AG08395 (cell line): ENCODE data around the gene ST8SIA6.
A peak's percentile ranks its signal among the peaks of the same experiment; 100 is the strongest.
"Not testable (repeated sequence)": the region's sequence is repeated elsewhere in the genome, so short reads cannot be mapped to it uniquely, and the experiment has no call there.

ENCODE experiments used
- DNase-seq: peaks from one replicate; pipeline ENCODE4 v3.0.0; 2012; ENCODE audit warnings: mixed read lengths, low spot score

Gene ST8SIA6, protein sequence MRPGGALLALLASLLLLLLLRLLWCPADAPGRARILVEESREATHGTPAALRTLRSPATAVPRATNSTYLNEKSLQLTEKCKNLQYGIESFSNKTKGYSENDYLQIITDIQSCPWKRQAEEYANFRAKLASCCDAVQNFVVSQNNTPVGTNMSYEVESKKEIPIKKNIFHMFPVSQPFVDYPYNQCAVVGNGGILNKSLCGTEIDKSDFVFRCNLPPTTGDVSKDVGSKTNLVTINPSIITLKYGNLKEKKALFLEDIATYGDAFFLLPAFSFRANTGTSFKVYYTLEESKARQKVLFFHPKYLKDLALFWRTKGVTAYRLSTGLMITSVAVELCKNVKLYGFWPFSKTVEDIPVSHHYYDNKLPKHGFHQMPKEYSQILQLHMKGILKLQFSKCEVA

DNA sequence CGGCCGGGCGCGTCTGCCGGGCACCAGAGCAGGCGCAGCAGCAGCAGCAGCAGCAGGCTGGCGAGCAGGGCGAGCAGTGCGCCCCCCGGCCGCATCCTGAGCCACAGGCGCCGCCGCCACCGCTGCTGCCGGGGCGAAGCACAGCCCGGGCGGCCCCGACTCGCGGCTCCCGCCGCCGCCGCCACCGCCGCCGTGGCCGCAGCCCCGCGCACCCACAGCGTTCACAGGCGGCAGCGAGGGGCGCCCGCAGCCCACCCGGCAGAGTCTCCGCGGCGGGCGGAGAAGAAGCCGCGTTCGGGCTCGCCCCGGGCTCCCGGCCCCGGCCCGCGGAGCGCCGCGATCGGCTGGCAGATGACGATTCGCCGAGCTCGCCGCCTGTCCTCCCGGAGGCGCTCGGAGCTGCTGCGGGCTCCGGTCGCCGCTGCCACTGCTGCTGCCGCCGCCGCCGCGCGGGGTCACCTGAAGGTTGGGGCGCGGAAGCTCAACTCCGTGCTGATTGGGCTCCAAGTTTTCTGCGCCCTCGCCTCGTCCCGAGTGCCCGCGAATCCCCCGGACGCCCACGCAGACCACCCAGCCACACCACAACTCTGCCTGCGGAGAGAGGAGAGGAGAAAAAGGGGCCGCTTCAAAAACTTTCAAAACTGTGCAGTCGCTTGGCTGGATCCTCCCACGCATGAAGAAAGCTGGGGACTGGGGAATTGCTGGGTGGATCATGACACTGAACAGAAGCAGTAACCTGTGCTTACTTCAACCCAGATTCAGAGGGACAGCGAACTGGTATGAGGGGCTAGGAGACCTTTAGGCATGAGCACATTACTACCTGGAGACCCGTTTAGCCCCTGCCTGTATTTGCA is at the start of gene ST8SIA6:
TSS of gene ST8SIA6 (minus strand) at position 435 of the 854 bp plus-strand sequence. CDS start at position 95, 340 bp downstream.
- DNase-seq, result peak; percentile 79

- DNase-seq, result no peak
Observed at GRCh38 chr10:17503795-17504194, 49.4 kb upstream of the ST8SIA6 start.

DNA sequence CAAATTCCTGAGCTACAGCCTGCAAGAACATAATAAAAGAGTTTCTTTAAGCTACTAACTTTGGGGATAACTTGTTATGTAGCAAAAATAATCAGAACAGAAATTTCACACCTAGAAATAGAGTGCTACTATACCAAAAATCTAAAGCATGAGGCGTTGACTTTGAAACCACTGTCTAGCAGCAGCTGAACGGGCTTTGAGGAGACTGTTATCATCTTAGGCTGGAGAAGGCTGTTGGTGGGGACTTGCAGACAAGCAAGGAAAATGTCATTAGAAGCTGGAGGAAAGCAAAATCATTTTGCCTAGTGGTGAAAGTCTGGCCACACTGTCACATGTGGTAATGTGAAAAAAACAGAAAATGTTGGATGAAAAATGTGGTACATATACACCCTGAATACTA is 48.4 kb upstream of the ST8SIA6 start:
- no peak for DNase-seq

DNA sequence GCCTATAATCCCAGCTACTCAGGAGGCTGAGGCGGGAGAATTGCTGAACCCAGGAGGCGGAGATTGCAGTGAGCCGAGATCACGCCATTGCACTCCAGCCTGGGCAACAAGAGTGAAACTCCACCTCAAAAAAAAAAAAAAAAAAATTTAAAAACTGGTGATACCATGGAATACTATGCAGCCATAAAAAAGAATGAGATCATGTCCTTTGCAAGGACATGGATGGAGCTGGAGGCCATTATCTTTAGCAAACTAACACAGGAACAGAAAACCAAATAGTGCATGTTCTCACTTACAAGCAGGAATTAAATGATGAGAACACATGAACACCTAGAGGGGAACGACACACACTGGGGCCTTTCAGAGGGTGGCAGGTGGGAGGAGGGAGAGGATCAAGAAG is 44.6 kb upstream of the ST8SIA6 start:
- DNase-seq, result not testable (repeated sequence)

DNA sequence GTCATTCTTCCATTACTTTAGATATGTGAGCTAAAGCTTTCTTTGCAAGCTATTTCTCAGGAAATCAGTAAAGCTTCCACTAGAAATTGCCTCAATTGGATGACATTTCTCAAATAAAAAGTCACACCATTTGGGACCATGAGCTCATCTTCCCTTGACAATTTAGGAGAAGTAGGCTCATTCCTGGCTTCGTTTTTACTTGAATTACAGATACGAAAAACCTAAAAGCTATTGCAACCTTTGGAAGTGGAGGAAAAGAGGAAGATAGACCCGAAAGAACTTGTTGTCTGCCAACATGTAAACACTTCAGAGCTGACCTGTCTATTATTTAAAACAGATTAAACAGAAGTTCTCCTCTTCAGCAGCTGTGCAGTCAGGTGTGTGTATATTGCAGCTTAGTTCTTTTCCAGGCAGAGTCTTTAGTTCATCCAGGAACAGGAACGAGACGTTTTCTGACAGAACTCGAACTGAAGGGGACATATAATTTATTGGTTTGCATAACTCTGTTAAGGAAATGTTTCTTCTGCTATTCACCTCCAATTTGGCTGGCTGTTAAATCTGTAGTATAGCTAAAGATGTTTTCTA is 43.1 kb upstream of the ST8SIA6 start:
- no peak for DNase-seq

DNA sequence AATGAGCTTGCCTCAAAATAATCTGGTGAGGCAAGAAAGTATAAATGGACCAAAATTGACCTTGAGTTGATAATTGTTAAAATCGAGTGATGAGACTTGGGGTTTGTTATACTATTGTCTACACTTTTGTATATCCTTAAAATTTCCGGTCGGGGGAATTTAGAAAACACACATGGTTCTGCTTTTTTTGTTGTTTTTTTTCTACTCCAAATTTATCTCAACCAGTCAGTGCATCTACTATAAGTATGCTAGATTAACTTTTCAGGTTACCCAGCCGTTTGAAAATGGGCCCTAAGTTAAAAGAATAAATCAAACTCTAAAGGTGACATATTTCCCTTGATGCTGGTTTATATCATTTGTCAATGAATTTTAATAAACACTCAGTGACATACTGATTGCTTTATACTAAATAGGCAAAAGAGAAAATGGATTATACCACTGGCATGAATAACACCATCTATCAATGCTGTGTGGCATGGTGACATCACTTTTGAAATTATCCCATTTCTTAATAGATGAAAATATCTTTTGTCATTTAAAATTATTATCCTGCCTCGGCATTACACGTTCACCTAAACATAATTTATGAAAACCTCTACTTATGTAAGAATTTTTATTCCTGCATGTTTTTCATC is 40.3 kb upstream of the ST8SIA6 start:
- no peak for DNase-seq

DNA sequence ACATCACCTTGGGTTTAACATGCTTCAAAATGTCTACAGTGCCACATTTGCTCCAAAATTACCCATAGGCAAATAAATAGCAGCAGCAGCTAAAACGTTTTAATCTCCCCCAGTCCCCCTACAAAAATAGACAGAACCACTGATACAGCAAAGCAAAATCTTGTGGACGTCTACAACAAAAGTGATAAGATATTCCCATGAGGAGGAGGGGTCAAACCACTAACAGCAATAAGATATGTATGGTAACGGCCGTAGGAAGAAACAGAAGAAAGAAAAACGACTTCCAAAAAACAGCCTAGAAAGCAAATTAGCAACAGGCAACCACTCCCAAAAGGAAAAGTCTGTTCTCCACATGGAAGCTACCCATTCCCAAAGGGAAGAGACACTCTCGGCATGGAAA is 34.5 kb upstream of the ST8SIA6 start:
- no peak for DNase-seq

DNA sequence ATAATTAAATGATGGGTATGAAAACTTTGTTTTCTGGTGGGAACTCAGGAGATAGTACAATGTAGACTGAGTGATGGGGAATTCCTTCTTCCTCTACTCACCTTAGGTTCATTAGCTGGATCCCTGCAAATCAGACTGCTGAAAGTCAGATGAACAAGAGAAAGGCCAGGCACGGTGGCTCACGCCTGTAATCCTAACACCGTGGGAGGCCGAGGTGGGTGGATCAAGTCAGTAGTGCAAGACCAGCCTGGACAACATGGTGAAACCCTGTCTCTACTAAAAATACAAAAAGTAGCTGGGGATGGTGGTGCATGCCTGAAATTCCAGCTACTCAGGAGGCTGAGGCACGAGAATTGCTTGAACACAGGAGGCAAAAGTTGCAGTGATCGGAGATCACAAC is 28.7 kb upstream of the ST8SIA6 start:
- no peak for DNase-seq

GRCh38 chr10:17479822-17480221 is 25.4 kb upstream of the ST8SIA6 start:
- DNase-seq, result no peak

GRCh38 chr10:17479015-17479615 is 24.7 kb upstream of the ST8SIA6 start:
- DNase-seq, result peak; percentile 35

DNA sequence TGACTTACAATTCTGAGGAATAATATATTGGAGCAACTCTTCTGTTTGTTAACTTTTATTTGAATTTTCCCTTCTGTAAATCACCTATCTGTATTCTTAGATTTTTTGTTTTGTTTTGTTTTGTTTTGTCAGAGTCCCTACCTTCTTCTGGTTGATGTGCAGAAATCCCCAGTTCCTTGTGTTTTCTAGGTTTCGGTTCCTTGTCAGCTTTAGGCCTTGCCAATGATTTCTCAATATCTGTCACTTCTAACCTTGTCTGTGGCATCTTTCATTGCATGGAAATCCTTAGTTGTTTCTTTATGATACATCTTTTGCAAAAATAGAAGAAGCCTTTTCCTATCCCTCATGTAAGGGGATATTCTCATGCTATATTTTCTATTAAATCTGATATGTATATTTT is 21.7 kb upstream of the ST8SIA6 start:
- DNase-seq, result no peak

GRCh38 chr10:17475661-17476060 is 21.3 kb upstream of the ST8SIA6 start:
- DNase-seq, result no peak

DNA sequence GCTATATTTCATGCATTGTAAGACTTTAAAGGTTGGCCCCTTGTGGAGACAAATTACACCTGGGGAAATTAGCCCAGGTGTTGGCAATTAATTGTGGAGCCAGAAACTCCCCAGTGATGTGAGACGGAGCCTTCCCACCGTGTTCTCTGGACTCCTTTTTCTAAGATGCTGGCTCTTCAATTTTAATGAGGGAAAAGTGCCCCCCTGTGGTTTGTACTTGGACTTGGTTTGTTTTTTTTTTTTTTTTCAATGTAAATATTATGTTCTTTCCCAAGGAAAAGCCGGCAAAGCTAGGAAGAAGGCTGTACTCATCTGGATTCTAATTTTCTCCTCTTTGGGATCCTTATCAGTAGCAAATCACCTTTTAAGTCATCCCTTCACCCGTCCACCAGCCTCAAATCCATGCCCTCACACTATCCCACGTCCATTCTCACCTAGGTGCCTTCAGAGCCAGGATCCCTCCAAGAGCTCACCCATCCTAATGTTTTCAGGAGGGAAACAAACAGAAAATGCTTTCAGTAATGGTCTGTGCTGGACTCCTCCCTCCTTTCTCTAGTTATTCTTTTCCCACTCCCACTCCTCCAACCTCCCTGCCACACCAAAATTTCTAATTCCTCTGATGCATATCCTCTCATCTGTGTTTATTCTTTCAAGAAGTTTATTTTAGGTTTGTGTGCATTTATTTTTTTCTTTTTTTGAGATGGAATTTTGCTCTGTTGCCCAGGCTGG is 20.4 kb upstream of the ST8SIA6 start:
- no peak for DNase-seq

DNA sequence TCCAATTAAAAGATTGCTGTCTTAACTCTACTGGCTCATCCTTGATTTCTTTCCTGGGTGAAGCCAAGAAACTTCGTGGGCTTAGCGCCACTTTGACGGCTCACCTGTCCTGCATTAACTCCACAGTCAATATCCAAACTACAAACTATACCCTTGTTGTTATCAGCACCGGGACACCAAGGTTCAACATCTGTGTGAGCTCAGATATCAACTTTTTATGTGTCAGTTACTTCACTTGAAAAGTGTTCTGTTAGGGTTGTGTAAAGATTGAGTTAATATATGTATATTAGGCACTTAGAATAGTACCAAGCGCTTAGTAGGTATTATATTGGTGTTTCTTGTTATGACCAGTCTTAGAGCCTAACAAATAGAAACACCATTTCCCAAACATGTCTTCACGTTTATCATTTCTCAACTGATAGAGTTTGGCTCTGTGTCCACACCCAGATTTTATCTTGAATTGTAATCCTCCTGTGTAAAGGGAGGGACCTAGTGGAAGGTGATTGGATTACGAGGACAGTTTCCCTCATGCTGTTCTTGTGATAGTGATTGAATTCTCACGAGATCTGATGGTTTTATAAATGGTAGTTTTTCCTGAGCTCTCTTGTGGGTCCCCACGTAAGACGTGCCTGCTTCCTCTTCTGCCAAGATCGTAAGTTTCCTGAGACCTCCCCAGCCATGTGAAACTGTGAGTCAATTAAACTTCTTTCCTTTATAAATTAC is 19.0 kb upstream of the ST8SIA6 start:
- DNase-seq, result no peak

- no peak for DNase-seq
Observed at GRCh38 chr10:17472481-17473227, 18.3 kb upstream of the ST8SIA6 start.

DNA sequence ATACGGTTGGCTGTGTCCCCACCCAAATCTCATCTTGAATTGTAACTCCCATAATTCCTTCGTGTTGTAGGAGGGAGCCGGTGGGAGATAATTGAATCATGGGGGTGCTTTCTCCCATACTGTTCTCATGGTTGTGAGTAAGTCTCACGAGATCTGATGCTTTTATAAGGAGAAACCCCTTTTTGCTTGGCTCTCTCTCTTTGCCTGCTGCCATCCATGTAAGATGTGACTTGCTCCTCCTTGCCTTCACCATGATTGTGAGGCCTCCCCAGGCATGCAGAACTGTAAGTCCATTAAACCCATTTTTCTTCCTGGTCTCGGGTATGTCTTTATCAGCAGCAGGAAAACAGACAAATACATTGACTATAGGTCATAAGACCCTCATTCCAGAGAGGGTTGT is 15.9 kb upstream of the ST8SIA6 start:
- DNase-seq, result no peak

DNA sequence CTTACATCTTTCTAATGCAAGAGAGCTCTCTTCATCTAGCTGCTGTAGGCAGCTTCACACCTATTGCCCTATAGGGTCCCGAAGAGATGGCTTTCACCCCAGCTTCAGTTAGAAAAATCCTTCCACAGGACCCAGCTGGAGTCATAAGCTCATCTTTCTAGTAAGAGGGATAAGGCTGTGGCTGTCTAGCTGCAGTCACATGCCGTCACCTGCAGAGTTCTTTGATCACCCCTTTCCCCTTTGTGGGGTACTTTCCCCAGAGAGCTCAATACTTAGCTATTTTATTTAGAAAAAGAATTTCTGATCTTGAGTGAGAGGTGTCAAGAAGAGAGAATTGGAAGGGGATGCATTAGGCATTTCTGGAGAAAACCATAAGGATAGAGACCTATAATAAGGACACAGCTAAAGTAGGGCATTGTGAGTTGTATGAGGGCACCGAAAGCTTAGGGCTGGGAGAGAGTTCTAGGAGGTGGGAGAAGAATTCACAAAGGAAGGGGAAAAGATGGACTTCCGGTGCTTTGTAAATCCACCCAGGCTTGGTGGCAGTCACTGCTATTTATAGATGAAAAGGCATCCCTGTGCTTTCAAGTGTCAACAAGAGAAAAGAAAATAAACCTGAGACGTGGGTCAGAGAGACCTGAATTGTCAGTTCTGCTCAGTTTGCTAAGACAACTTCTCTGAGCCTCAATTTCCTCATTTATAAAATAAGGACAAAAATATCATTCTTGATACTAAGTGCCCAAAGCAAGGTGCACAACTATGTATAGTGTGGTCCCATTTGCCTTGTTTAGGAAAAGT is 11.1 kb upstream of the ST8SIA6 start:
- no peak for DNase-seq

- no peak for DNase-seq
Observed at GRCh38 chr10:17464545-17464944, 10.2 kb upstream of the ST8SIA6 start.

DNA sequence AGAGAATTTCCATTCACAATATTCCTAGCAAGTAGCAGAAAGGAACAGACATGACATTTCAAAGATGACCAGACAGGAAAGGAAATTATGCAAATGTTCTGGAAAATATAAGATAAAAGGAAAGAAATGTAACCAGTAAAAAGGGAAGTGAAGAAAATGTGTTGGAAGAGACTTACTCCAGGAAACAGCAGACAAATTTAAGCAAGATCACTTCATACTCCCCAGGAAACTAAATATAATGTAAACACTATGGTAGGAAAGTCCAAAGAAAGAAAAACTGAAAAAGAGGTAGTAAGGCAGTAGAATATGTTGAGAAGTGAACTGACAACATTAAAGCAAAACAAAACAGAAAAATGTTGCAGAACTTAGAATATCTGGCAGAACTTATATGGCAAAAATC is 6.4 kb upstream of the ST8SIA6 start:
- DNase-seq, result no peak
